ENCODE data around the gene HMCES.

DNA sequence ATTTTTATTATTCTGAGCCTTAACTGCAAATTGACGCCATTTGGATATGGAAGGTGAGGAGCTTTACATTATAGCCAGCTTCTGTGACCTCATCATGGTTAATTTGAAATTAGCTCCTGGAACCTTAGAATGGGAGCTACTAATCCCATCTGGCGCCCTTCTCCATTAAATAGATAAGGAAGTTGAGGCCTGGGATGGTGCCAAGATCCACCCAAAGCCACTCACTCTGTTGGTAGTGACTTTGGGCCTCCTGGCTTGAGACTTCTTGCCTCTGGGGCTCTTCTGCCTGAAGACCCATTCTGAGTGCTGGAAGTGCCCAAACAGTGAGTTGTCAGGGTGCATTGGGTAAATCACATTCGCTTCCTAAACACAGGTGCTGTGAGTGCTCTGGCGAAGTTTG, 12.0 kb upstream of the HMCES start:
- TF ChIP-seq, protein P1, sequence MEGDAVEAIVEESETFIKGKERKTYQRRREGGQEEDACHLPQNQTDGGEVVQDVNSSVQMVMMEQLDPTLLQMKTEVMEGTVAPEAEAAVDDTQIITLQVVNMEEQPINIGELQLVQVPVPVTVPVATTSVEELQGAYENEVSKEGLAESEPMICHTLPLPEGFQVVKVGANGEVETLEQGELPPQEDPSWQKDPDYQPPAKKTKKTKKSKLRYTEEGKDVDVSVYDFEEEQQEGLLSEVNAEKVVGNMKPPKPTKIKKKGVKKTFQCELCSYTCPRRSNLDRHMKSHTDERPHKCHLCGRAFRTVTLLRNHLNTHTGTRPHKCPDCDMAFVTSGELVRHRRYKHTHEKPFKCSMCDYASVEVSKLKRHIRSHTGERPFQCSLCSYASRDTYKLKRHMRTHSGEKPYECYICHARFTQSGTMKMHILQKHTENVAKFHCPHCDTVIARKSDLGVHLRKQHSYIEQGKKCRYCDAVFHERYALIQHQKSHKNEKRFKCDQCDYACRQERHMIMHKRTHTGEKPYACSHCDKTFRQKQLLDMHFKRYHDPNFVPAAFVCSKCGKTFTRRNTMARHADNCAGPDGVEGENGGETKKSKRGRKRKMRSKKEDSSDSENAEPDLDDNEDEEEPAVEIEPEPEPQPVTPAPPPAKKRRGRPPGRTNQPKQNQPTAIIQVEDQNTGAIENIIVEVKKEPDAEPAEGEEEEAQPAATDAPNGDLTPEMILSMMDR (IDR thresholded peaks at IDR 0.05), result no peak
- TF ChIP-seq EZH2 (IDR thresholded peaks at IDR 0.05; ENCODE audit: borderline replicate concordance, insufficient read depth, low read depth, low read length, poor library complexity, severe bottlenecking), result no peak

All from B cell (primary cell).